ENCODE measurements around the gene MAP3K7CL. TPM values are rescaled to one million over a fixed set of nuclear protein-coding genes. Genes with fewer than 3 reads are reported as not detected.
A peak's percentile ranks its signal among the peaks of the same experiment; 100 is the strongest.

The MAP3K7CL gene
- total RNA-seq, 1 donor from 2014 or later = 7.6 TPM

- DNase-seq (ENCODE audit: low read depth, low spot score) = no peak
Measured at GRCh38 chr21:29194342-29194741, 63.9 kb downstream of the MAP3K7CL start.

- DNase-seq (ENCODE audit: low read depth, low spot score) = no peak
Measured at GRCh38 chr21:29194847-29195246, 64.4 kb downstream of the MAP3K7CL start.

DNA sequence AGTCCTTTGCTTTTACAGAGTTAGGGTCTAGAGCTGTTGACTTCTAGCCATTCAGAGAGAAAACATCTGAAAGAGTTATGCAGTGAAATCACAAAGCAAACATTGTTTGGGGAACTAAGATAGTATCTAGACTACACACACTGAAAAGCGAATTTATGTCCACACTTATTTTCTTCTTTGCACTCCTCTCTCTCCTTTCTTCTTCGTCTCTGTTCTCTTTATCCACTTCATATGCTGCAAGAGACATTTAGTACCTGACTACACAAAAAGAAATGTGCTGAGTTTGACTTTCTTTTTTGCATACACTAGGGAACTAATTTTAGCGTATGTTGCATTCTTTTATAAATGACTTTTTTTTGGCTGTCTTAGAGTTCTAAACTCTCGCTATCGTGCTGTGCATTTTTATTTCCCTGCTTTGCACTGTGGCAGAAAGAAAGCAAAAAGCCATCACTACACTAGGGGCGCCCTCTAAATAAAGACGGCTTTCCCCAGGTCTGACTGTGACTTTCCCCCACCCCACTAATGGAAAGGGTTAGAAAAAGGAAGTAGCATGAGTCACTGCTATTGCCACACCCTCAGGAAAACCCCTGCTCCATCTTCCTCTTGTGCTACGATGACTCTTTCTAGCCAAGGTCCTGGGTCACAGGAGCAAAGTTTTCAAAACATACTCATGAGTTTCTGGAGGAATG lies 65.7 kb downstream of the MAP3K7CL start:
- peak; percentile 70 for DNase-seq (ENCODE audit: low read depth, low spot score)

- no peak for DNase-seq (ENCODE audit: low read depth, low spot score)
Measured at GRCh38 chr21:29196670-29197191, 66.3 kb downstream of the MAP3K7CL start.

GRCh38 chr21:29201186-29201585 lies 70.7 kb downstream of the MAP3K7CL start:
- DNase-seq (ENCODE audit: low read depth, low spot score) = no peak

DNA sequence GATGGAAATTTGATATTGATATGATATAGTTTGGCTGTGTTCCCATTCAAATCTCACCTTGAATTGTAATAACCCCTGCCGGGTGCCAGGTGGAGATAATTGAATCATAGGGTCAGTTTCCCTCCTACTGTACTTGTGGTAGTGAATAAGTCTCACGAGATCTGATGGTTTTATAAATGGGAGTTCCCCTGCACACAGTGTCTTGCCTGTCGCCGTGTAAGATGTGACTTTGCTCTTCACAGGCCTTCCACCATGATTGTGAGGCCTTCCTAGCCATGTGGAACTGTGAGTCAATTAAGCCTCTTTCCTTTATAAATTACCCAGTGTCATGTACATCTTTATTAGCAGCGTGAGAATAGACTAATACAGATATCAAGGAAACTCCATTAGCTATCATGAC lies 74.6 kb downstream of the MAP3K7CL start:
- no peak for DNase-seq (ENCODE audit: low read depth, low spot score)

DNA sequence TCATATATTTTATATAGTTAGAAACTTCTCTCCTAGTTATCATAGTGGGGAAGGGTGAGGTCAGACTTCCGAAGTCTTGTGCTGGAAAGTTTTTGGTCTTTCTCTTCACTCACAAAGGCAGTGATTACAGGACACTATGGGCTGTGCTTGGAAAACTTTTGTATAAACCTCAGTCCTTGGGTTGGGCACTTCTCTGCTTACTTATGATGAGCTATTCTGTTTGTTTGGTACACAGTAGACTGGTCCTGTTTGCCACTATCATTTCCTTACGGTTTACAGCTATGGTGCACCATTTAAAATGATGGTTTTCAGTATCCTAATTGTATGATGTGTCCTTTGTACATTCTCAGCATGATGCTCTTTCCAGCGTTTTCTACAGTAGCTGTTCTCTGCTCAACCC lies 75.5 kb downstream of the MAP3K7CL start:
- no peak for DNase-seq (ENCODE audit: low read depth, low spot score)

DNA sequence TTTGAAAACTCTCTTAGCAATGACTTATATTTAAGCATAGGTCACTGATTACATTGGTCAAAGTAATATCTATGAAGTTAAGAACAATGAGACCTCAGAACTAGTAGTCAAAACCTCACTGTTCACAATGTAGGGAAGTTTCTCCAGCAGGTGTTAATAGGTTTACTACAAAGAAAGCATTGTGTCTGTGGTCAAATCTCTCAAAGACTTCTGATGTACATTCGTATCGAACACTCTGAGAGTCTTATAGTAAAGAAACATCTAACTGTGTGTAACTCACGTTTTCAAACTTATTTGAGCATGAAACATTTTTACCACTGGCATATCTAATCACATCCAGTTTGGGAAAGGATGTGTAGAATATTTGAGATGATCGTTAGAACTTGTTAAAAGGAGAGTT lies 76.0 kb downstream of the MAP3K7CL start:
- DNase-seq (ENCODE audit: low read depth, low spot score) = no peak

- no peak for DNase-seq (ENCODE audit: low read depth, low spot score)
Measured at GRCh38 chr21:29207201-29207600, 76.8 kb downstream of the MAP3K7CL start.

DNA sequence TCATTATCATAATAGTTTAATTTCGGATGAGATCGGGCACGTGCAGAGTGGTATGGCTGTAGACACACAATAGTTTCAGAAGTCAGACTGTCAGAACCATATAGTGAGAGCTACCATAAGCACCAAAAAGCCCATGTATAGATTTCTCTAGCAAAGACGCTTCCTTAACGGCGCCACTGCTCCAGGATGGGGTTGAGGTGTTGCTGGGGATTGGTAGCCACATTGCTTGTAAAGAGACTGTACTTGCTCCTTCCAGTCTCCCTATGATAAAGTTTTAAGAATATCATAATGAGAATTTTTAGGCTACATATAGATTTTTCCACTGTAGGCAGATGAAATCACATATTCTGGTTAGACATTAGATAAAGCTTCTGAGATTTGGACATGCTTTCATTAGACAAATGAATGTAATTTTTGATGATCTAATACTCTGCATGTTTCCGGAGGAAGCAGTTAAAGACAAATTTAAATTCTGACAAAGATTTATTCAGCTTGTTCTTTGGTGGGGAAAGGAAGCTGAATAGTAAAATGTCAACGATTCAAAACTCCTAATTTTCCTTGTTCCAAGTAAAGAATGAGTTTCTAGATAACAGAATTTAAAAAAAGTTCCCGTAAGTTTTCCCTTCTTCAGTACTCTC lies 77.7 kb downstream of the MAP3K7CL start:
- no peak for DNase-seq (ENCODE audit: low read depth, low spot score)

- DNase-seq (ENCODE audit: low read depth, low spot score) = no peak
Measured at GRCh38 chr21:29208682-29209059, 78.2 kb downstream of the MAP3K7CL start.

- DNase-seq (ENCODE audit: low read depth, low spot score) = no peak
Measured at GRCh38 chr21:29209696-29210095, 79.3 kb downstream of the MAP3K7CL start.

GRCh38 chr21:29211205-29211604 lies 80.8 kb downstream of the MAP3K7CL start:
- no peak for DNase-seq (ENCODE audit: low read depth, low spot score)

DNA sequence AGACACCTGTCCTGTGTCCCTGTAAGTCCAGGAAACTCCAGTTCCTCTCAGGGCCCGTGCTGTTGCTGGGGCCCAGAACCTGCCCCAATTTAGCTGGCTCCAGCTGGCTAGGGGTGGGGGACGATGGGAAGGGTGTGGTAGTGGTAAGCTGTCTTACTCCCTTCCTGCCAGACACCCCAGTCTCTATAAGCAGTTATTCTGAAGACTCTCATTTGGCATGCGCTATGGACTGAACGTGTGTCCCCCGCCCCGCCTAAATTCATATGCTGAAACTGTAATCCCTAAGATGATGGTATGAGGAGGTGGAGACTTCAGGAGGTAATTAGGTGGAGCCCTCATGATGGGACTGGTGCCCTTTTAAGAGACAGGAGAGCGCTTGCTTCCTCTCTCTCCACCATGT lies 82.0 kb downstream of the MAP3K7CL start:
- DNase-seq (ENCODE audit: low read depth, low spot score) = no peak

DNA sequence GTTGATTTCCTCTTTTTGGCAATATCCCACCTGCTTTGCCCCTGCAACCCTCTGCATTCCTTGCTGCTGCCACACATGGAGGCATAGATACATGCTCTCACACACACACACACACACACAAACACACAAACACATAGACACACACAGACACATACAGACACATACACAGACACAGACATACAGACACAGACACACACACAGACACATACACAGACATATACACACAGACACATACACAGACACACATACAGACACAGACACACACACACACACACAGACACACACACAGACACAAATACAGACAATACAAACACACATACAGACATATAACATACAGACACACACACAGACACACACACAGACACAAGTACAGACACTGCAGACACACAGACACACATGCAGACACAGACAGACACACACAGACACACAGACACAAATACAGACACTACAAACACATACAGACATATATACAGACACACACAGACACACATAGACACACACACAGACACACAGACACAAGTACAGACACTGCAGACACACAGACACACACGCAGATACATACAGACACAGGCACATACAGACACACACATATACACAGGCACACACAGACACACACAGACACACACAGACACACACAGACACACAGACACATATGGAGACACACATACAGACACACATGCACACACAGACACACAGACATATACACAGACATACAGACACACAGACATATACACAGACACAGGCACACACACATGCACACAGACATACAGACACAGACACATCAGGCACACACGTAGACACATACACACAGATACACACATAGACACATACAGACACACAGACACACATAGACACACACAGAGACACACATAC lies 83.3 kb downstream of the MAP3K7CL start:
- no peak for DNase-seq (ENCODE audit: low read depth, low spot score)

DNA sequence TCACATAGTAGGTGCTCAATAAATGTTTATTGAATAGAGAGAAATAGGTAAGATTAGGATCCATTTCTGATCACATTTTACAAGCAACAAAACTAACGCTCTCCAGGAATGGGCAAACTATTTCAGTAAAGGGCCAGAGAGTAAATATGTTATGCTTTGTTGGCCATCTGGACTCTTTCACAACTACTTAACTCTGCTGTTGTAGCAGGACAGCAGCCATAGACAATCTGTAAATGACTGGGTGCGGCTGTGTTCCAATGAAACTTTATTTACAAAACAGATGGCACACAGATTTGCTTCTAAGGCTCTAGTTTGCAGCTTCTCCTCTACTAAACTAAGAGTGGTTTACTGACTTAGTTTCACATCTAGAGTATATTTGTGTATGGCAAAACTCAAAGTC lies 85.3 kb downstream of the MAP3K7CL start:
- no peak for DNase-seq (ENCODE audit: low read depth, low spot score)

DNA sequence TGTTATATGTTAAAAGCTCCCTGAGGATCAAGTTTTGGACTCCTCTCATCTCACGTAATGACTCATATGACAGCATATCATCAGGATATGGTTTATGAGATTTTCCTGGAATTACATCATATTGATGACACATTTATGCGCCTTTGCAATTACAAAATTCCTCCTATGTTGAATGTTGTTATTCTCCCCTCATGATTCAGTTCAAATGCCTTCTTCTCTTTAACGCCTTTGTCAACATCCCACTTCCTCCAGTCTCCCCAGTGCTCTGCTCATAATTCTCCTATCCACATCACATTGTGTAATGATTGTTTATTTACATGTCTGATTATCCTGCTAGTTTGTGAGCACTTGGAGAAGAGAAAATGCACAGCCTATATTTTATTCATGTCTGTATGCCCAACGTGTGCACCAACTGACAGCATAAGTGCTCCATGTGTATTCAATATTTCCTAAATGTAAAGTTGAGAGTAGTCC lies 87.4 kb downstream of the MAP3K7CL start:
- DNase-seq (ENCODE audit: low read depth, low spot score) = peak; percentile 68

GRCh38 chr21:29218749-29219148 lies 88.3 kb downstream of the MAP3K7CL start:
- DNase-seq (ENCODE audit: low read depth, low spot score) = no peak

GRCh38 chr21:29219165-29219770 lies 88.8 kb downstream of the MAP3K7CL start:
- DNase-seq (ENCODE audit: low read depth, low spot score) = no peak

DNA sequence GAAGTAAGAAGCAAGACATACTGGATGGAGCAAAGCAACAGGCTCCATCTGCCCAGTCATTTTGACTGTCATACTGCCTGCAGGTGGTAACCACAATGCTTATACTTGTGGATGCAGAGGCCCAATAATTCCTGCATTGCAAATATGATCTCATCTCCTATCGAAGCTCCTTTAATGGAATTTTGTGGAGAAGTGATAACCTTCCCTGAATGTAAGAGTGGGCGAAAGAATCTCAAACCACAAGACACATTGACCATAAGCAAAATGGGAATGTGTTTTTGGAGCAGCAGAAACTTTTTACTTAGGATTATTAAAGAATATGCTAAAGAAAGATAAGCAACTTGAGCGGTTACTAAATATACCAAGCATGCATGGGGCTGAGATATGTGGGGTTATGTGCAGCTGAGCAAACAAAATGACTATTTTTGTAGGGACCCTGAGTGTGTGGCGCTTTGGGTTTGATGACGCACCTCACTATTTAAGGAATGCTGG lies 90.9 kb downstream of the MAP3K7CL start:
- DNase-seq (ENCODE audit: low read depth, low spot score) = no peak

DNA sequence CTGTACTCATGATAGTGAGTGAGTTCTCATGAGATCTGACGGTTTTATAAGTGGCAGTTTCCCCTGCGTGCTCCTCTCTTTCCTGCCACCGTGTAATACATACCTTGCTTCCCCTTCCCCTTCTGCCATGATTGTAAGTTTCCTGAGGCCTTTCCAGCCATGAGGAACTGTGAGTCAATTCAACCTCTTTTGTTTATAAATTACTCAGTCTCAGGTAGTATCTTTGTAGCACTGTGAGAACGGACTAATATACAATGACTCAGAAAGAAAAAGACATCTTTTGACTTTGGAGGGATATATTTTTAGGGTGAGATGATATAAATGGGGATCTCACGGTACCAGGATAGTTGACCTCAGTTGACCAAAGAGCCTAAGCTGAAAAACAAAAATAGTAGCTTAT lies 93.6 kb downstream of the MAP3K7CL start:
- no peak for DNase-seq (ENCODE audit: low read depth, low spot score)
